ENCODE data around the gene TNRC6A. TPM values are rescaled to one million over a fixed set of nuclear protein-coding genes. Genes with fewer than 3 reads are reported as not detected.

Gene TNRC6A
- total and polyA plus RNA-seq, 9 of the 15 experiments (the other 6 are each of a cell fraction or from before 2014, with no cell fraction given) = 3.4 to 32.1 (median 26.6) TPM

GRCh38 chr16:24807301-24807700, 77.8 kb downstream of the TNRC6A start:
- peaks cover 90% of the 10 kb centered on the region for H3K36me3 ChIP-seq (ENCODE audit: control insufficient read depth, insufficient read depth, low read length)
- BruUV-seq (replicated peaks) = no TSS peak
- H3K4me2 ChIP-seq (ENCODE audit: insufficient read depth, low read length) = no peak overlapping the region
- DNase-seq (ENCODE audit: extremely low read depth in 1 of 4, low spot score in 3 of 4) = no peak
- ATAC-seq = no peak
- no peaks in the 10 kb centered on the region for H3K79me2 ChIP-seq (ENCODE audit: control insufficient read depth, insufficient read depth, low read length)
- no peak overlapping the region for H3K27ac ChIP-seq (ENCODE audit: extremely low read depth, low read depth, low read length)
- H3K27me3 ChIP-seq (ENCODE audit: control insufficient read depth in 2 of 2, insufficient read depth in 2 of 2, low read length in 2 of 2) = no peaks in the 10 kb centered on the region
- in situ Hi-C loops (cut with MboI) = no loop called here
- H3K4me3 ChIP-seq = no peak overlapping the region
- no peaks in the 10 kb centered on the region for H3K9me1 ChIP-seq (ENCODE audit: control insufficient read depth, insufficient read depth, low read length)
- intact Hi-C loops (cut with micrococcal nuclease) = no loop called here
- no peaks in the 10 kb centered on the region for H3K9me3 ChIP-seq (replicated peaks; ENCODE audit: control insufficient read depth, insufficient read depth, low read depth, low read length)
- no peaks in the 10 kb centered on the region for H4K20me1 ChIP-seq (replicated peaks; ENCODE audit: control insufficient read depth, insufficient read depth, low read length)
- no peak overlapping the region for H3K9ac ChIP-seq (ENCODE audit: insufficient read depth in 1 of 2, low read depth in 2 of 2, low read length in 2 of 2)
- CTCF ChIA-PET (ENCODE audit: low intra/inter-chr PET ratio) = no interaction called here
- no peaks in the 10 kb centered on the region for H3K4me1 ChIP-seq (replicated peaks in 1 of 2; ENCODE audit: control insufficient read depth in 2 of 2, insufficient read depth in 2 of 2, low read length in 2 of 2)
- POLR2A ChIA-PET = interaction anchor here (0.6 kb wide), 1 partner anchor 19 kb away, joined by 3 read pairs; no protein-coding TSS in a partner anchor
- 78% methylated on average over 1 of the region's 1 CpG for WGBS (ENCODE audit: insufficient coverage, low coverage, missing lambda C conversion rate)
- no peak for FAIRE-seq
- no peak overlapping the region for H2AFZ ChIP-seq (ENCODE audit: low read depth, low read length)
- TF ChIP-seq, protein P1, sequence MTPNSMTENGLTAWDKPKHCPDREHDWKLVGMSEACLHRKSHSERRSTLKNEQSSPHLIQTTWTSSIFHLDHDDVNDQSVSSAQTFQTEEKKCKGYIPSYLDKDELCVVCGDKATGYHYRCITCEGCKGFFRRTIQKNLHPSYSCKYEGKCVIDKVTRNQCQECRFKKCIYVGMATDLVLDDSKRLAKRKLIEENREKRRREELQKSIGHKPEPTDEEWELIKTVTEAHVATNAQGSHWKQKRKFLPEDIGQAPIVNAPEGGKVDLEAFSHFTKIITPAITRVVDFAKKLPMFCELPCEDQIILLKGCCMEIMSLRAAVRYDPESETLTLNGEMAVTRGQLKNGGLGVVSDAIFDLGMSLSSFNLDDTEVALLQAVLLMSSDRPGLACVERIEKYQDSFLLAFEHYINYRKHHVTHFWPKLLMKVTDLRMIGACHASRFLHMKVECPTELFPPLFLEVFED (CRISPR knock-in tag; conservative IDR thresholded peaks at IDR 0.05) = no peak
- TF ChIP-seq NFE2L1 (tag; IDR thresholded peaks at IDR 0.05; ENCODE audit: borderline replicate concordance, low read depth) (no peak), MIER1 (IDR thresholded peaks at IDR 0.05; ENCODE audit: low read depth) (no peak), PTRF (tag; IDR thresholded peaks at IDR 0.05) (no peak), ARID4B (CRISPR knock-in tag; IDR thresholded peaks at IDR 0.05) (no peak), XRCC5 (IDR thresholded peaks at IDR 0.05; ENCODE audit: low read depth, low read length) (no peak), SMAD3 (CRISPR knock-in tag; conservative IDR thresholded peaks at IDR 0.05) (no peak), SP1 (CRISPR knock-in tag; IDR thresholded peaks at IDR 0.05) (no peak), FOXM1 (IDR thresholded peaks at IDR 0.05; ENCODE audit: low read depth) (no peak), FOXM1 (CRISPR knock-in tag; IDR thresholded peaks at IDR 0.05; ENCODE audit: low read depth) (no peak), TRIM24 (IDR thresholded peaks at IDR 0.05) (no peak), PHF8 (IDR thresholded peaks at IDR 0.05; ENCODE audit: borderline replicate concordance, low read length) (no peak), TARDBP (IDR thresholded peaks at IDR 0.05) (no peak)
- TF ChIP-seq, protein P2, sequence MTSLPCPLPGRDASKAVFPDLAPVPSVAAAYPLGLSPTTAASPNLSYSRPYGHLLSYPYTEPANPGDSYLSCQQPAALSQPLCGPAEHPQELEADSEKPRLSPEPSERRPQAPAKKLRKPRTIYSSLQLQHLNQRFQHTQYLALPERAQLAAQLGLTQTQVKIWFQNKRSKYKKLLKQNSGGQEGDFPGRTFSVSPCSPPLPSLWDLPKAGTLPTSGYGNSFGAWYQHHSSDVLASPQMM (CRISPR knock-in tag; IDR thresholded peaks at IDR 0.05) = no peak
- TF ChIP-seq, protein P3, sequence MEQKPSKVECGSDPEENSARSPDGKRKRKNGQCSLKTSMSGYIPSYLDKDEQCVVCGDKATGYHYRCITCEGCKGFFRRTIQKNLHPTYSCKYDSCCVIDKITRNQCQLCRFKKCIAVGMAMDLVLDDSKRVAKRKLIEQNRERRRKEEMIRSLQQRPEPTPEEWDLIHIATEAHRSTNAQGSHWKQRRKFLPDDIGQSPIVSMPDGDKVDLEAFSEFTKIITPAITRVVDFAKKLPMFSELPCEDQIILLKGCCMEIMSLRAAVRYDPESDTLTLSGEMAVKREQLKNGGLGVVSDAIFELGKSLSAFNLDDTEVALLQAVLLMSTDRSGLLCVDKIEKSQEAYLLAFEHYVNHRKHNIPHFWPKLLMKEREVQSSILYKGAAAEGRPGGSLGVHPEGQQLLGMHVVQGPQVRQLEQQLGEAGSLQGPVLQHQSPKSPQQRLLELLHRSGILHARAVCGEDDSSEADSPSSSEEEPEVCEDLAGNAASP (IDR thresholded peaks at IDR 0.05) = no peak
- TF ChIP-seq, protein P4, sequence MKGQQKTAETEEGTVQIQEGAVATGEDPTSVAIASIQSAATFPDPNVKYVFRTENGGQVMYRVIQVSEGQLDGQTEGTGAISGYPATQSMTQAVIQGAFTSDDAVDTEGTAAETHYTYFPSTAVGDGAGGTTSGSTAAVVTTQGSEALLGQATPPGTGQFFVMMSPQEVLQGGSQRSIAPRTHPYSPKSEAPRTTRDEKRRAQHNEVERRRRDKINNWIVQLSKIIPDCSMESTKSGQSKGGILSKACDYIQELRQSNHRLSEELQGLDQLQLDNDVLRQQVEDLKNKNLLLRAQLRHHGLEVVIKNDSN (CRISPR knock-in tag; IDR thresholded peaks at IDR 0.05) = no peak
